Subcutaneous abdominal adipose tissue (tissue), 5 donors: Measurements from ENCODE around the gene IDS.
"Not testable (repeated sequence)": the region's sequence is repeated elsewhere in the genome, so short reads cannot be mapped to it uniquely, and the experiment has no call there.

ENCODE experiments used
- H3K27ac ChIP-seq: one replicate; pipeline ENCODE4 v1.7.0; 2013; ENCODE audit warnings: low read depth, mild to moderate bottlenecking, inconsistent platforms, low read length, moderate library complexity
- H3K27me3 ChIP-seq, 5 donors: one replicate each; pipeline ENCODE4 v1.7.0; 2013; ENCODE audit warnings: low read length in 5 of 5, inconsistent platforms in 1 of 5; ENCODE audit not compliant: control insufficient read depth in 5 of 5, insufficient read depth in 4 of 5
- H3K36me3 ChIP-seq, 5 donors: one replicate each; pipeline ENCODE4 v1.7.0; 2013; ENCODE audit warnings: low read length in 5 of 5; ENCODE audit not compliant: control insufficient read depth in 5 of 5, insufficient read depth in 5 of 5
- H3K4me1 ChIP-seq, 5 donors: one replicate each; pipeline ENCODE4 v1.7.0; 2013; ENCODE audit warnings: low read length in 5 of 5, mild to moderate bottlenecking in 3 of 5, moderate library complexity in 1 of 5; ENCODE audit not compliant: control insufficient read depth in 5 of 5, insufficient read depth in 5 of 5
- H3K4me3 ChIP-seq, 5 donors: one replicate each; pipeline ENCODE4 v1.7.0; 2013; ENCODE audit warnings: low read length in 5 of 5, low read depth in 1 of 5
- H3K9ac ChIP-seq, 5 donors: one replicate each; pipeline ENCODE4 v1.7.0; 2013; ENCODE audit warnings: low read length in 5 of 5, mild to moderate bottlenecking in 4 of 5, moderate library complexity in 3 of 5
- H3K9me3 ChIP-seq, 5 donors: one replicate each; pipeline ENCODE4 v1.7.0; 2013; ENCODE audit warnings: low read length in 5 of 5; ENCODE audit not compliant: control insufficient read depth in 5 of 5
- donor health status: healthy.
- donor health status: healthy.
- donor health status: healthy.
- donor health status: healthy.
- donor health status: healthy.

The IDS gene

GRCh38 chrX:149504915-149505651, at the start of gene IDS:
Gene IDS, minus strand, starts transcription at chrX:149505306. Its CDS starts 169 bp downstream, at chrX:149505137.
- H3K9ac ChIP-seq = peak within 1 kb of the TSS; percentile 73 to 81 (median 76)
- H3K4me3 ChIP-seq = peak within 1 kb of the TSS; percentile 74 to 81 (median 77)
- H3K4me1 ChIP-seq = peaks cover 0 to 16% (median 9%) of the 10 kb centered on the region in 5 donors
- peaks cover 0 to 22% (median 19%) of the 10 kb centered on the region in 5 donors for H3K36me3 ChIP-seq
- peak within 1 kb of the TSS; percentile 50 for H3K27ac ChIP-seq
- H3K27me3 ChIP-seq = peaks cover 3 to 23% (median 9%) of the 10 kb centered on the region in 5 donors
- no peaks in the 10 kb centered on the region for H3K9me3 ChIP-seq

GRCh38 chrX:149551939-149552248, 46.8 kb upstream of the IDS start:
- not testable (repeated sequence) for H3K4me3 ChIP-seq, H3K9ac ChIP-seq, H3K27ac ChIP-seq, H3K9me3 ChIP-seq, H3K4me1 ChIP-seq, H3K36me3 ChIP-seq, H3K27me3 ChIP-seq

- H3K27ac ChIP-seq, H3K4me1 ChIP-seq, H3K36me3 ChIP-seq, H3K9me3 ChIP-seq, H3K27me3 ChIP-seq, H3K4me3 ChIP-seq, H3K9ac ChIP-seq: not testable (repeated sequence)
Measured at GRCh38 chrX:149551245-149551938, 46.3 kb upstream of the IDS start.

- not testable (repeated sequence) for H3K9me3 ChIP-seq, H3K27me3 ChIP-seq, H3K4me1 ChIP-seq, H3K9ac ChIP-seq, H3K4me3 ChIP-seq, H3K27ac ChIP-seq, H3K36me3 ChIP-seq
Measured at GRCh38 chrX:149550454-149550853, 45.3 kb upstream of the IDS start.

- H3K27me3 ChIP-seq, H3K4me1 ChIP-seq, H3K9me3 ChIP-seq, H3K4me3 ChIP-seq, H3K9ac ChIP-seq, H3K36me3 ChIP-seq, H3K27ac ChIP-seq: not testable (repeated sequence)
Measured at GRCh38 chrX:149549701-149550100, 44.6 kb upstream of the IDS start, which contains the start of gene HSFX3. Gene HSFX3, minus strand, starts transcription at chrX:149549924. Its CDS starts 72 bp downstream, at chrX:149549852.

GRCh38 chrX:149547782-149548181, 42.7 kb upstream of the IDS start:
- not testable (repeated sequence) for H3K9me3 ChIP-seq, H3K27ac ChIP-seq, H3K4me1 ChIP-seq, H3K9ac ChIP-seq, H3K4me3 ChIP-seq, H3K36me3 ChIP-seq, H3K27me3 ChIP-seq

GRCh38 chrX:149546962-149547361, 41.9 kb upstream of the IDS start:
- H3K9ac ChIP-seq, H3K36me3 ChIP-seq, H3K27me3 ChIP-seq, H3K9me3 ChIP-seq, H3K4me1 ChIP-seq, H3K27ac ChIP-seq, H3K4me3 ChIP-seq: not testable (repeated sequence)

- H3K36me3 ChIP-seq, H3K27ac ChIP-seq, H3K9me3 ChIP-seq, H3K27me3 ChIP-seq, H3K9ac ChIP-seq, H3K4me3 ChIP-seq: not testable (repeated sequence)
- H3K4me1 ChIP-seq = peaks cover 3 to 11% (median 6%) of the 10 kb centered on the region in 5 donors
Measured at GRCh38 chrX:149545545-149546543, 40.7 kb upstream of the IDS start.

- Histone ChIP-seq H3K27ac (peak overlapping the region; percentile 77), H3K9me3 (peaks cover 0 to 4% (median 0%) of the 10 kb centered on the region in 5 donors), H3K9ac (peak overlapping the region in 4 of 5 donors; percentile 52 to 77 (median 60)), H3K27me3 (no peaks in the 10 kb centered on the region), H3K4me3 (peak overlapping the region; percentile 48 to 79 (median 69)), H3K36me3 (peaks cover 0 to 9% (median 4%) of the 10 kb centered on the region in 5 donors), H3K4me1 (peaks cover 6 to 17% (median 9%) of the 10 kb centered on the region in 5 donors)
Measured at GRCh38 chrX:149541521-149542047, 36.5 kb upstream of the IDS start.
